HCT116 (cell line): ENCODE measurements around the gene TEN1. TPM values are rescaled to one million over a fixed set of nuclear protein-coding genes. Genes with fewer than 3 reads are reported as not detected.

Experiments
- ATAC-seq: fragments of 200-7000 bp; cut with Tn5 transposase; 2 replicates; pipeline ENCODE4 v1.9.1; 2020; ENCODE audit warnings: mild to moderate bottlenecking, moderate library complexity
- BruUV-seq: library from RNA; stranded (reverse); fragments of 400-500 nt; replicated peaks from 2 replicates; lab custom pipeline; 2021; lab: Mats Ljungman, UMichigan
- CTCF ChIA-PET: fragments of 300-600 bp; sonication (Branson Sonifier 250); formaldehyde crosslinking; loops from one replicate; lab custom pipeline; 2021; ENCODE audit warnings: antibody characterized with exemption; lab: Charles Lee
- POLR2A ChIA-PET: fragments of 300-600, 350-600 bp; sonication (Branson Sonifier 250); formaldehyde crosslinking; loops from one replicate; lab custom pipeline; 2021; ENCODE audit warnings: antibody characterized with exemption; lab: Charles Lee
- RAD21 ChIA-PET, 2 experiments: fragments of 300-600 bp; sonication (Branson Sonifier 250); formaldehyde crosslinking; loops; one replicate each; lab custom pipeline; 2023; ENCODE audit warnings: low total read pairs in 2 of 2; ENCODE audit not compliant: uncharacterized antibody in 2 of 2, unreplicated experiment in 2 of 2, low non-redundant PET in 1 of 2; lab: Charles Lee
- DNase-seq: peaks from one replicate; pipeline ENCODE4 v3.0.0-alpha.2; 2010; ENCODE audit warnings: low read depth, low spot score
- H2AFZ ChIP-seq: fragments of 200-600 bp; shearing (Covaris generic), sonication (generic); 2 replicates; pipeline ENCODE4 v1.6.1; 2017; ENCODE audit warnings: low read depth, mixed run types, mixed read lengths, antibody characterized with exemption, low read length; ENCODE audit not compliant: poor library complexity, severe bottlenecking
- H3K27ac ChIP-seq: 2 replicates; pipeline ENCODE4 v1.5.1; 2012; ENCODE audit warnings: low read depth, low read length
- H3K27me3 ChIP-seq: fragments of 200-600 bp; sonication (generic); 2 replicates; pipeline ENCODE4 v1.6.1; 2016; ENCODE audit warnings: mixed run types, low read length, mixed read lengths; ENCODE audit not compliant: insufficient read depth
- H3K36me3 ChIP-seq, 2 experiments: fragments of 200-500 bp in 1 of 2; fragments of 200-600 bp in 1 of 2; sonication (Bioruptor generic) in 1 of 2; sonication (generic) in 1 of 2; 2 replicates each; pipeline versions ENCODE4 v1.5.1 to v1.6.1; 2014 to 2016; ENCODE audit warnings: low read length in 2 of 2, inconsistent platforms in 1 of 2, mixed read lengths in 1 of 2, mixed run types in 1 of 2; ENCODE audit not compliant: insufficient read depth in 2 of 2, control insufficient read depth in 1 of 2
- H3K4me1 ChIP-seq, 2 experiments: fragments of 200-600 bp in 1 of 2; sonication (generic) in 1 of 2; 2 replicates each; pipeline versions ENCODE4 v1.5.1 to v1.6.1; 2012 to 2017; ENCODE audit warnings: low read length in 2 of 2, inconsistent platforms in 1 of 2, mild to moderate bottlenecking in 1 of 2, mixed read lengths in 1 of 2, mixed run types in 1 of 2, moderate library complexity in 1 of 2; ENCODE audit not compliant: insufficient read depth in 2 of 2, control insufficient read depth in 1 of 2
- H3K4me2 ChIP-seq: fragments of 200-600 bp; sonication (generic); 2 replicates; pipeline ENCODE4 v1.6.1; 2017; ENCODE audit warnings: mixed run types, low read length, mixed read lengths
- H3K4me3 ChIP-seq, 2 experiments: fragments of 200-600 bp in 1 of 2; sonication (generic) in 1 of 2; replicated peaks in 1 of 2; 2 replicates each; pipeline ENCODE4 v1.5.1; 2011 to 2016; ENCODE audit warnings: low read length in 2 of 2, control low read depth in 1 of 2, low read depth in 1 of 2, mild to moderate bottlenecking in 1 of 2, mixed read lengths in 1 of 2, mixed run types in 1 of 2
- H3K79me2 ChIP-seq: fragments of 200-600 bp; sonication (generic); 2 replicates; pipeline ENCODE4 v1.6.1; 2017; ENCODE audit warnings: mild to moderate bottlenecking, mixed run types, low read length, moderate library complexity, mixed read lengths; ENCODE audit not compliant: insufficient read depth
- H3K9ac ChIP-seq: fragments of 200-600 bp; sonication (generic); 2 replicates; pipeline ENCODE4 v1.6.1; 2016; ENCODE audit warnings: low read length, mixed read lengths
- H3K9me2 ChIP-seq: fragments of 200-600 bp; sonication (generic), shearing (Covaris generic); 2 replicates; pipeline ENCODE4 v1.6.1; 2017; ENCODE audit warnings: mixed run types, mild to moderate bottlenecking, moderate library complexity; ENCODE audit not compliant: insufficient read depth
- H3K9me3 ChIP-seq, 2 experiments: fragments of 200-500 bp in 1 of 2; fragments of 200-600 bp in 1 of 2; sonication (Bioruptor generic) in 1 of 2; sonication (generic) in 1 of 2; 2 replicates each; pipeline ENCODE4 v1.6.1; 2014 to 2017; ENCODE audit warnings: low read length in 2 of 2, mixed read lengths in 2 of 2, inconsistent platforms in 1 of 2, low read depth in 1 of 2, mild to moderate bottlenecking in 1 of 2, mixed run types in 1 of 2, moderate library complexity in 1 of 2; ENCODE audit not compliant: control insufficient read depth in 1 of 2, insufficient read depth in 1 of 2
- H4K20me1 ChIP-seq: fragments of 200-600 bp; sonication (generic), shearing (Covaris generic); 2 replicates; pipeline ENCODE4 v1.6.1; 2017; ENCODE audit warnings: mixed run types, mild to moderate bottlenecking, moderate library complexity; ENCODE audit not compliant: insufficient read depth
- CBX3 ChIP-seq: IDR thresholded peaks from 2 replicates; pipeline ENCODE4 v1.6.1; 2012; ENCODE audit warnings: low read depth
- CEBPB ChIP-seq: IDR thresholded peaks from 2 replicates; pipeline ENCODE4 v1.6.1; 2012; ENCODE audit warnings: low read depth
- EZH2 ChIP-seq: fragments of 200-600 bp; sonication (generic); IDR thresholded peaks from 2 replicates; pipeline ENCODE4 v1.6.1; 2017; ENCODE audit warnings: antibody characterized with exemption, mixed run types
- FOSL1 ChIP-seq: IDR thresholded peaks from 2 replicates; pipeline ENCODE4 v1.6.1; 2012; ENCODE audit warnings: low read depth
- POLR2AphosphoS5 ChIP-seq: IDR thresholded peaks from 2 replicates; pipeline ENCODE4 v1.6.1; 2011; ENCODE audit warnings: mild to moderate bottlenecking, low read depth, low read length, moderate library complexity
- RAD21 ChIP-seq: IDR thresholded peaks from 2 replicates; pipeline ENCODE4 v1.6.1; 2012; ENCODE audit warnings: low read depth, mild to moderate bottlenecking
- SIN3A ChIP-seq: IDR thresholded peaks from 2 replicates; pipeline ENCODE4 v1.6.1; 2012; ENCODE audit warnings: low read depth
- SP1 ChIP-seq: IDR thresholded peaks from 2 replicates; pipeline ENCODE4 v1.6.1; 2012; ENCODE audit warnings: low read depth
- TCF7L2 ChIP-seq: IDR thresholded peaks from 2 replicates; pipeline ENCODE4 v1.7.0; 2011; ENCODE audit warnings: borderline replicate concordance, inconsistent platforms; ENCODE audit not compliant: insufficient read depth, insufficient read length; ENCODE audit errors: extremely low read depth
- YY1 ChIP-seq: IDR thresholded peaks from 2 replicates; pipeline ENCODE4 v1.6.1; 2011; ENCODE audit warnings: low read length, low read depth, moderate library complexity, mild to moderate bottlenecking; ENCODE audit not compliant: insufficient replicate concordance; ENCODE audit errors: extremely low read depth
- intact Hi-C: fragments of 100-400 bp; cut with micrococcal nuclease; formaldehyde crosslinking; loops from 2 replicates; pipeline ENCODE4 v1.10.0; 2022
- total RNA-seq: library from RNA; stranded (reverse); gene quantifications from one replicate; pipeline ENCODE4 v1.2.1, GENCODE V29; 2021; ENCODE audit not compliant: unreplicated experiment
- TF ChIP-seq, protein P1 (sequence below): IDR thresholded peaks from 2 replicates; pipeline ENCODE4 v1.6.1; 2012
- TF ChIP-seq, protein P2 (sequence below): IDR thresholded peaks from 2 replicates; pipeline ENCODE4 v1.6.1; 2011; ENCODE audit warnings: mild to moderate bottlenecking, low read length, moderate library complexity; ENCODE audit not compliant: insufficient replicate concordance; ENCODE audit errors: extremely low read depth
- TF ChIP-seq, protein P3 (sequence below), 3 experiments: fragments of 200-600 bp in 1 of 3; sonication (generic) in 1 of 3; IDR thresholded peaks in 2 of 3; conservative IDR thresholded peaks in 1 of 3; 2 replicates each; pipeline ENCODE4 v1.5.1; 2012 to 2017; ENCODE audit warnings: low read depth in 2 of 3, low read length in 2 of 3, antibody characterized with exemption in 1 of 3, borderline replicate concordance in 1 of 3, control low read depth in 1 of 3, mild to moderate bottlenecking in 1 of 3, mixed read lengths in 1 of 3, mixed run types in 1 of 3, moderate library complexity in 1 of 3; ENCODE audit not compliant: insufficient read depth in 1 of 3
- TF ChIP-seq, protein P4 (sequence below): IDR thresholded peaks from 2 replicates; pipeline ENCODE4 v1.6.1; 2012

TEN1 gene
- total RNA-seq, 1 experiment from 2014 or later = 18.5 TPM

DNA sequence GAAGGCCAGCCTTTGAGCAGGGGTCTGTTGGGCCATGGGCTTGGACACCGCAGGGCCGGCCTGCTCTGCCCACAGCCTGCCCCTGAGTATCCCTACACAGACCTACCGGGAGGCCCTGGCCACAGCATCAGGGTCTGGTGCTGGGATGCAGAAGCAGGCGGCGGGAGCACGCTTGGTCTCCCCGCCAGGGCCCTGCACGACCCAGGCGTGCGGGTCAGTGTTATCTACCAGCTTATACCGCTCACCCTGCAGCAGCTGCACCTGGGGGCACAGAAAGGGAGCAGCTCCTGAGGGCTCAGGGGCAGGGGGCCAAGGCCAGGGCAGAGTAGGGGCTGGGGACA lies 39.3 kb downstream of the TEN1 start:
- H3K4me1 ChIP-seq = peaks cover 0 to 3% of the 10 kb centered on the region in 2 experiments; a peak in 1 of 4 replicates
- H3K27ac ChIP-seq = no peak overlapping the region
- BruUV-seq = no TSS peak
- ATAC-seq (no peak), DNase-seq (no peak)
- POLR2A ChIA-PET = no interaction called here
- no peaks in the 10 kb centered on the region for H3K27me3 ChIP-seq
- no peak overlapping the region for H3K4me2 ChIP-seq
- H3K9ac ChIP-seq = no peak overlapping the region
- H3K4me3 ChIP-seq = no peak overlapping the region
- peaks cover 31 to 33% of the 10 kb centered on the region in 2 experiments for H3K36me3 ChIP-seq
- CTCF ChIA-PET = interaction anchor here (0.8 kb wide), 1 partner anchor 103 kb away, joined by 3 read pairs; no protein-coding TSS in a partner anchor
- TF ChIP-seq YY1 = no peak
- TF ChIP-seq FOSL1 = no peak
- TF ChIP-seq CEBPB = no peak
- TF ChIP-seq TCF7L2 = no peak
- TF ChIP-seq EZH2 = no peak
- no peak for TF ChIP-seq SIN3A
- TF ChIP-seq, protein P1, sequence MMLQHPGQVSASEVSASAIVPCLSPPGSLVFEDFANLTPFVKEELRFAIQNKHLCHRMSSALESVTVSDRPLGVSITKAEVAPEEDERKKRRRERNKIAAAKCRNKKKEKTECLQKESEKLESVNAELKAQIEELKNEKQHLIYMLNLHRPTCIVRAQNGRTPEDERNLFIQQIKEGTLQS = no peak
- no peak for TF ChIP-seq SP1
- TF ChIP-seq, protein P2, sequence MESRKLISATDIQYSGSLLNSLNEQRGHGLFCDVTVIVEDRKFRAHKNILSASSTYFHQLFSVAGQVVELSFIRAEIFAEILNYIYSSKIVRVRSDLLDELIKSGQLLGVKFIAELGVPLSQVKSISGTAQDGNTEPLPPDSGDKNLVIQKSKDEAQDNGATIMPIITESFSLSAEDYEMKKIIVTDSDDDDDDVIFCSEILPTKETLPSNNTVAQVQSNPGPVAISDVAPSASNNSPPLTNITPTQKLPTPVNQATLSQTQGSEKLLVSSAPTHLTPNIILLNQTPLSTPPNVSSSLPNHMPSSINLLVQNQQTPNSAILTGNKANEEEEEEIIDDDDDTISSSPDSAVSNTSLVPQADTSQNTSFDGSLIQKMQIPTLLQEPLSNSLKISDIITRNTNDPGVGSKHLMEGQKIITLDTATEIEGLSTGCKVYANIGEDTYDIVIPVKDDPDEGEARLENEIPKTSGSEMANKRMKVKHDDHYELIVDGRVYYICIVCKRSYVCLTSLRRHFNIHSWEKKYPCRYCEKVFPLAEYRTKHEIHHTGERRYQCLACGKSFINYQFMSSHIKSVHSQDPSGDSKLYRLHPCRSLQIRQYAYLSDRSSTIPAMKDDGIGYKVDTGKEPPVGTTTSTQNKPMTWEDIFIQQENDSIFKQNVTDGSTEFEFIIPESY = no peak
- no peak for TF ChIP-seq RAD21
- TF ChIP-seq, protein P3, sequence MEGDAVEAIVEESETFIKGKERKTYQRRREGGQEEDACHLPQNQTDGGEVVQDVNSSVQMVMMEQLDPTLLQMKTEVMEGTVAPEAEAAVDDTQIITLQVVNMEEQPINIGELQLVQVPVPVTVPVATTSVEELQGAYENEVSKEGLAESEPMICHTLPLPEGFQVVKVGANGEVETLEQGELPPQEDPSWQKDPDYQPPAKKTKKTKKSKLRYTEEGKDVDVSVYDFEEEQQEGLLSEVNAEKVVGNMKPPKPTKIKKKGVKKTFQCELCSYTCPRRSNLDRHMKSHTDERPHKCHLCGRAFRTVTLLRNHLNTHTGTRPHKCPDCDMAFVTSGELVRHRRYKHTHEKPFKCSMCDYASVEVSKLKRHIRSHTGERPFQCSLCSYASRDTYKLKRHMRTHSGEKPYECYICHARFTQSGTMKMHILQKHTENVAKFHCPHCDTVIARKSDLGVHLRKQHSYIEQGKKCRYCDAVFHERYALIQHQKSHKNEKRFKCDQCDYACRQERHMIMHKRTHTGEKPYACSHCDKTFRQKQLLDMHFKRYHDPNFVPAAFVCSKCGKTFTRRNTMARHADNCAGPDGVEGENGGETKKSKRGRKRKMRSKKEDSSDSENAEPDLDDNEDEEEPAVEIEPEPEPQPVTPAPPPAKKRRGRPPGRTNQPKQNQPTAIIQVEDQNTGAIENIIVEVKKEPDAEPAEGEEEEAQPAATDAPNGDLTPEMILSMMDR (IDR thresholded peaks at IDR 0.05 in 2 of 3, conservative IDR thresholded peaks at IDR 0.05 in 1 of 3; ENCODE audit: borderline replicate concordance in 1 of 3, insufficient read depth in 1 of 3, low read depth in 2 of 3, low read length in 2 of 3) = no peak
- no peak for TF ChIP-seq POLR2AphosphoS5
- no peak for TF ChIP-seq CBX3
- TF ChIP-seq, protein P4, sequence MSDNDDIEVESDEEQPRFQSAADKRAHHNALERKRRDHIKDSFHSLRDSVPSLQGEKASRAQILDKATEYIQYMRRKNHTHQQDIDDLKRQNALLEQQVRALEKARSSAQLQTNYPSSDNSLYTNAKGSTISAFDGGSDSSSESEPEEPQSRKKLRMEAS = no peak
- no peak overlapping the region for H2AFZ ChIP-seq
- RAD21 ChIA-PET = no interaction called here
- no peaks in the 10 kb centered on the region for H3K9me2 ChIP-seq
- intact Hi-C loops = no loop called here
- H3K9me3 ChIP-seq = no peaks in the 10 kb centered on the region
- no peaks in the 10 kb centered on the region for H3K79me2 ChIP-seq
- no peaks in the 10 kb centered on the region for H4K20me1 ChIP-seq
